H1 (cell line): Measurements from ENCODE around the gene PRKAG3.

Source experiments
- CTCF ChIP-seq, 3 experiments: IDR thresholded peaks; 1 replicate in 2 of 3; 2 replicates in 1 of 3; pipeline versions ENCODE4 v1.5.1 to v1.6.1; 2011; ENCODE audit warnings: low read length in 3 of 3, mild to moderate bottlenecking in 3 of 3, inconsistent platforms in 2 of 3, low read depth in 1 of 3, moderate library complexity in 1 of 3; ENCODE audit not compliant: insufficient read depth in 1 of 3; ENCODE audit errors: control extremely low read depth in 1 of 3
- EP300 ChIP-seq, 2 experiments: IDR thresholded peaks; 1 replicate in 1 of 2; 2 replicates in 1 of 2; pipeline ENCODE4 v1.6.1; 2011 to 2012; ENCODE audit warnings: low read depth in 2 of 2, low read length in 2 of 2, mild to moderate bottlenecking in 2 of 2, borderline replicate concordance in 1 of 2, inconsistent platforms in 1 of 2, moderate library complexity in 1 of 2
- EZH2 ChIP-seq: fragments of 200-600 bp; sonication (generic); IDR thresholded peaks from 2 replicates; pipeline ENCODE4 v1.7.1; 2012; ENCODE audit warnings: low read depth, mild to moderate bottlenecking, moderate library complexity, low read length, inconsistent platforms; ENCODE audit not compliant: severe bottlenecking
- HDAC2 ChIP-seq, 2 experiments: fragments of 300-600 bp in 1 of 2; sonication (generic) in 1 of 2; IDR thresholded peaks; 2 replicates each; pipeline ENCODE4 v1.6.1; 2011 to 2012; ENCODE audit warnings: low read depth in 2 of 2, low read length in 2 of 2, mild to moderate bottlenecking in 2 of 2, moderate library complexity in 2 of 2, borderline replicate concordance in 1 of 2, inconsistent platforms in 1 of 2
- JUND ChIP-seq: IDR thresholded peaks from 2 replicates; pipeline ENCODE4 v1.6.1; 2011; ENCODE audit warnings: mild to moderate bottlenecking, improper control_type of control experiment, low read length
- PHF8 ChIP-seq: fragments of 200-600 bp; sonication (generic); conservative IDR thresholded peaks from 2 replicates; pipeline ENCODE4 v1.7.1; 2012; ENCODE audit warnings: low read depth, mild to moderate bottlenecking, inconsistent platforms, low read length, moderate library complexity
- RXRA ChIP-seq: IDR thresholded peaks from 2 replicates; pipeline ENCODE4 v1.6.1; 2011; ENCODE audit warnings: low read depth, mild to moderate bottlenecking, low read length, moderate library complexity; ENCODE audit not compliant: insufficient read depth
- SP1 ChIP-seq: IDR thresholded peaks from 2 replicates; pipeline ENCODE4 v1.6.1; 2011; ENCODE audit warnings: low read depth, low read length
- SRF ChIP-seq: IDR thresholded peaks from 2 replicates; pipeline ENCODE4 v1.6.1; 2011; ENCODE audit warnings: mild to moderate bottlenecking, low read depth, low read length, moderate library complexity
- YY1 ChIP-seq: IDR thresholded peaks from 2 replicates; pipeline ENCODE4 v1.6.1; 2011; ENCODE audit warnings: low read depth, mild to moderate bottlenecking, low read length

- TF ChIP-seq EZH2 (peak; percentile 65), EP300 (IDR thresholded peaks at IDR 0.05; ENCODE audit: borderline replicate concordance in 1 of 2, low read depth in 2 of 2, low read length in 2 of 2) (no peak), CTCF (IDR thresholded peaks at IDR 0.05; ENCODE audit: control extremely low read depth in 1 of 3, insufficient read depth in 1 of 3, low read depth in 1 of 3, low read length in 3 of 3) (peak; percentile 74 to 93 (median 84)), JUND (no peak), SP1 (no peak), YY1 (no peak), PHF8 (no peak), HDAC2 (IDR thresholded peaks at IDR 0.05; ENCODE audit: borderline replicate concordance in 1 of 2, low read depth in 2 of 2, low read length in 2 of 2) (no peak), SRF (no peak), RXRA (no peak)
Measured at GRCh38 chr2:218852911-218853667, 21.5 kb upstream of the PRKAG3 start.
